ENCODE results near the gene MACO1. TPM values are rescaled to one million over a fixed set of nuclear protein-coding genes. Genes with fewer than 3 reads are reported as not detected.

Gene MACO1
- total RNA-seq, 2 experiments from 2014 or later, result 17.1 to 18.0 TPM

DNA sequence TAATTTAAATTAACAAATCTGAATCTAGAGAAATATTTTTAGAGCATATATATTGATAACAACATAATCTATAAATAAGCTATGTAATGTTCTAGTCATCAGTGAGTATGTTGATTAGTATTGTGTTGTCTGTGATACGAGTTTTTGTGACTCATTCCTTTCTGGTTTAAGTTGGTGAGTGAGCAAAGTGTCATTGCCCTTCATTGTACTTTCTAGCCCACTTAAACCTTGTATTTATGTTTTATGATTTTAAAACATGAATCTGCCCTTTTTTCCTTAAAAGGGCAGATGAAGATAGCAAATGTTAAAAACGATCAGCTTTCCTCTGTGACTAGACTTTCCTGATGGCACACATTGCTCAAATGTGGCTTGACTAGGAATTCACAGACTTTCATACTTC is 38.5 kb downstream of the MACO1 start:
- DNase-seq (no peak), ATAC-seq (peak; percentile 64)
- ChIA-PET POLR2A (interaction anchor here (1.0 kb wide), 1 partner anchor 229 kb away, joined by 3 read pairs; no protein-coding TSS in a partner anchor), CTCF (interaction anchor here (1.2 to 2.0 kb wide), 3 partner anchors 18 to 40 kb away, joined by 4 to 7 read pairs (median 5); no protein-coding TSS in a partner anchor)
- Mint-ChIP-seq H3K27me3 (no peaks in the 10 kb centered on the region), H3K36me3 (ENCODE audit: low read depth) (peaks cover 9% of the 10 kb centered on the region), H3K9me3 (no peaks in the 10 kb centered on the region), H3K4me1 (ENCODE audit: low read depth) (peaks cover 48% of the 10 kb centered on the region), H3K27ac (no peak overlapping the region), H3K4me3 (no peak overlapping the region)
- intact Hi-C loops (cut with micrococcal nuclease), result no loop called here
- TF ChIP-seq, protein P1, sequence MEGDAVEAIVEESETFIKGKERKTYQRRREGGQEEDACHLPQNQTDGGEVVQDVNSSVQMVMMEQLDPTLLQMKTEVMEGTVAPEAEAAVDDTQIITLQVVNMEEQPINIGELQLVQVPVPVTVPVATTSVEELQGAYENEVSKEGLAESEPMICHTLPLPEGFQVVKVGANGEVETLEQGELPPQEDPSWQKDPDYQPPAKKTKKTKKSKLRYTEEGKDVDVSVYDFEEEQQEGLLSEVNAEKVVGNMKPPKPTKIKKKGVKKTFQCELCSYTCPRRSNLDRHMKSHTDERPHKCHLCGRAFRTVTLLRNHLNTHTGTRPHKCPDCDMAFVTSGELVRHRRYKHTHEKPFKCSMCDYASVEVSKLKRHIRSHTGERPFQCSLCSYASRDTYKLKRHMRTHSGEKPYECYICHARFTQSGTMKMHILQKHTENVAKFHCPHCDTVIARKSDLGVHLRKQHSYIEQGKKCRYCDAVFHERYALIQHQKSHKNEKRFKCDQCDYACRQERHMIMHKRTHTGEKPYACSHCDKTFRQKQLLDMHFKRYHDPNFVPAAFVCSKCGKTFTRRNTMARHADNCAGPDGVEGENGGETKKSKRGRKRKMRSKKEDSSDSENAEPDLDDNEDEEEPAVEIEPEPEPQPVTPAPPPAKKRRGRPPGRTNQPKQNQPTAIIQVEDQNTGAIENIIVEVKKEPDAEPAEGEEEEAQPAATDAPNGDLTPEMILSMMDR (IDR thresholded peaks at IDR 0.05), result no peak

DNA sequence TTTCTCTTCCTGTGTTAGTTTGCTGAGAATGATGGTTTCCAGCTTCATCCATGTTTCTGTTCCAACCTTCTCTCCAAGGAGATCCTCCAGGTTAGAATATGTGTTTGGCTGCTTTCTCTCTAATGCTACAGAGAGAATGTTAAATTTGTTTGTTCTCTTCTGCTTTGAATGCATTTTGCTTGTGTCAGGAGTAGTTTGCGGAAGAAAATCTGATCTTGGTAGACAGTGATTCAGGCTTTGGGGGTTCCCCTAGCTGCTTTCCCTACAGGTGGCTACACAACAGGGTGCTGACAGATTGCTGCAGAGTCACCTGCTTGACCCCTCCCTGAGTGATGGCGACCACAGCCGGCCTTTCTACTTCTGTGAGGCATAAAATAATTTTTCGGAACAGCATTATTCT is 41.8 kb downstream of the MACO1 start:
- H3K36me3 Mint-ChIP-seq (ENCODE audit: low read depth), result peaks cover 7% of the 10 kb centered on the region
- intact Hi-C loops (cut with micrococcal nuclease), result no loop called here
- no peak overlapping the region for H3K4me3 Mint-ChIP-seq
- H3K9me3 Mint-ChIP-seq, result no peaks in the 10 kb centered on the region
- H3K4me1 Mint-ChIP-seq (ENCODE audit: low read depth), result peaks cover 64% of the 10 kb centered on the region
- TF ChIP-seq, protein P1 (IDR thresholded peaks at IDR 0.05), result no peak
- DNase-seq (peak; percentile 43), ATAC-seq (peak; percentile 35)
- peak overlapping the region; percentile 22 for H3K27ac Mint-ChIP-seq
- ChIA-PET POLR2A (interaction anchor here (0.6 to 1.4 kb wide), 5 partner anchors 9 to 227 kb away, joined by 3 to 4 read pairs (median 3); partner anchors contain the start of gene MACO1), CTCF (interaction anchor here (0.7 to 1.7 kb wide), 4 partner anchors 10 to 48 kb away, joined by 3 to 4 read pairs (median 4); partner anchors contain the start of gene MACO1)
- no peaks in the 10 kb centered on the region for H3K27me3 Mint-ChIP-seq

DNA sequence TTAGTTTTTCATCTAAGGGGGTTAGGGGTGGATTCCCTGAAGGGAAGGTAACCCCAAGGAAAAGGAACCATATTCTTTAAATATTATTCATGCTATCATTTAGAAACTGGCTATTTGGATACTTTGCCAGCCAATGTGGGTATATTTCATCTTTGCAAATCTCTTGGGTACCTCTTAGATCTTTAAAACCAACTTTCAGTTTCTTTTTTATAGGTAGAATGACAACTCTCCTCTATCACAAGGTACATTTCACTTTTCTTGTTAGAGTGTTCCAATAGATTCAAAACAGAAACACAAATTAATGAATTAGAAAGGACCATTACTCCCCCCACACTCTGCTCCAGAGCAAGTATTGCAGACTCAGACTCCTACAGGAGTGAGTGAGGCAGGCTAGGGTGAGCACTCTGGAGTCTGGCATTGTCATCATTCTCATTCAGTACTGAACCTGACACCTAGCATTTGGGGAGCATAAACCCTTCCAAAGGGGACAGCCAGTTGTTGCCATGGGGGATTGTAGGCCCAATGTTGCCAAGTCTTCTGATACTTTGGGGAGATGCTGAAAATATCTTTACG is 43.0 kb downstream of the MACO1 start:
- ChIA-PET POLR2A (no interaction called here), CTCF (no interaction called here)
- H3K4me1 Mint-ChIP-seq (ENCODE audit: low read depth), result peaks cover 59% of the 10 kb centered on the region
- peaks cover 4% of the 10 kb centered on the region for H3K36me3 Mint-ChIP-seq (ENCODE audit: low read depth)
- intact Hi-C loops (cut with micrococcal nuclease), result no loop called here
- H3K27ac Mint-ChIP-seq, result peak overlapping the region; percentile 63
- no peaks in the 10 kb centered on the region for H3K27me3 Mint-ChIP-seq
- DNase-seq (no peak), ATAC-seq (peak; percentile 42)
- no peaks in the 10 kb centered on the region for H3K9me3 Mint-ChIP-seq
- peak overlapping the region; percentile 26 for H3K4me3 Mint-ChIP-seq
- TF ChIP-seq, protein P1 (IDR thresholded peaks at IDR 0.05), result no peak

DNA sequence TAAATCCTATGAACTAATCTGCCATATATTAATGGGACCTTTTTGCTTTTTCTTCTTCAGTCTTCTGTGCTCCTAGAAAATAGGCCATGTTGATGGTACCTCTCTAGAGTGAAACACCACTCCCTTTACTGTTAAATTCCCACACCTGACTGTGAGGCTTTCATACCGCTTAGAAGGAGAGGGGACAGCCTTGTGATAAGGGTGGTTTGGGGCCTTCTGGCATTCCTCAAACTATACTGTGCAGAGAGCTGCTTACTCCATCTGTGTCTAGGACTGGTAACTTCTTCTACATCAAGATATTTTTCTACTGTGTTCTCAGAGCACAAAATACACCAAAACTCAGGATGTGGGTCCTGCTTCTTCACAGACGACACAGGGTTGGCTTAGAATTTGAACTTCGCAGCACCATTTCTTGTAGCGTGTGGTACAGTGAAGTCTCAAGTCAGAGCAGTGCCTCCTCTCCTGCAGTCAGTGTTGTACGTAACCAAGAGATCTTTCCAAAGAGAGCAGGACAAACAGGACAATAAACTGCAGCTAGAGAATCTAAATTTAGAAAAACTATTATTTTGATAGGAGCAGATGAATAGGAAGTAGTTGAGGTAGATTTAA is 43.8 kb downstream of the MACO1 start:
- peak overlapping the region; percentile 5 for H3K4me3 Mint-ChIP-seq
- POLR2A ChIA-PET, result interaction anchor here (1.0 kb wide), 1 partner anchor 242 kb away, joined by 4 read pairs; the partner anchor contains the start of gene SYF2
- no peaks in the 10 kb centered on the region for H3K9me3 Mint-ChIP-seq
- H3K36me3 Mint-ChIP-seq (ENCODE audit: low read depth), result peaks cover 4% of the 10 kb centered on the region
- TF ChIP-seq, protein P1 (IDR thresholded peaks at IDR 0.05), result no peak
- intact Hi-C loops (cut with micrococcal nuclease), result no loop called here
- DNase-seq (no peak), ATAC-seq (no peak)
- H3K4me1 Mint-ChIP-seq (ENCODE audit: low read depth), result peaks cover 56% of the 10 kb centered on the region
- CTCF ChIA-PET, result no interaction called here
- peak overlapping the region; percentile 63 for H3K27ac Mint-ChIP-seq
- H3K27me3 Mint-ChIP-seq, result no peaks in the 10 kb centered on the region

Measured in activated CD8-positive, alpha-beta T cell treated with anti-CD3 and anti-CD28 coated beads for 36 hours (primary cell).